Nucleus accumbens (tissue), 56 donors: ENCODE results near the gene RRP12.
"Not testable (repeated sequence)": the region's sequence is repeated elsewhere in the genome, so short reads cannot be mapped to it uniquely, and the experiment has no call there.

ENCODE experiments used
- DNase-seq, 56 donors: peaks; one replicate each; lab custom pipeline; 2025; lab: John Stamatoyannopoulos, UW

RRP12 gene

GRCh38 chr10:97373456-97373855, 27.7 kb downstream of the RRP12 start:
- DNase-seq: no peak

- no peak for DNase-seq
Observed at GRCh38 chr10:97372233-97372875, 28.8 kb downstream of the RRP12 start.

GRCh38 chr10:97371696-97372095, 29.4 kb downstream of the RRP12 start:
- no peak for DNase-seq

- no peak for DNase-seq
Observed at GRCh38 chr10:97367126-97367649, 34.0 kb downstream of the RRP12 start.

DNA sequence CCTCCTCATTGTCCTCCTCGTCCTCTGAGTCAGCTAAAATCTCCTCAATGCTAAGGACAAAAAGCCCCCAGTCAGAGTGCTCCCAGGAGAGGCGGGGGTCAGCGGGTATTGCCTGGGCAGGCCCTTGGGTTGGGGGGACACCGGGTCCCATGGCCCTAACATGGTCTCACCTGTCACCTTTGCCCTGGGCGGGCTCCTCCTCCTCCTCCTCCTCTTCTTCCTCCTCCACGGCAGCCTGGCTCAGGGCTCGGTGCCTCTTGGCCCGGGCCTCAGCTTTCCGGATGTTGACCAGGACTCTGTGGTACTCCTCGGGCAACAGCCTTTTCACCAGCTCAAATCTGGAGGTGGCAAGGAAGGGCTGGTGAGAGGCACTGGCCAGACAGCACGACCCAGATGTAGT, 34.6 kb downstream of the RRP12 start:
- DNase-seq: no peak

DNA sequence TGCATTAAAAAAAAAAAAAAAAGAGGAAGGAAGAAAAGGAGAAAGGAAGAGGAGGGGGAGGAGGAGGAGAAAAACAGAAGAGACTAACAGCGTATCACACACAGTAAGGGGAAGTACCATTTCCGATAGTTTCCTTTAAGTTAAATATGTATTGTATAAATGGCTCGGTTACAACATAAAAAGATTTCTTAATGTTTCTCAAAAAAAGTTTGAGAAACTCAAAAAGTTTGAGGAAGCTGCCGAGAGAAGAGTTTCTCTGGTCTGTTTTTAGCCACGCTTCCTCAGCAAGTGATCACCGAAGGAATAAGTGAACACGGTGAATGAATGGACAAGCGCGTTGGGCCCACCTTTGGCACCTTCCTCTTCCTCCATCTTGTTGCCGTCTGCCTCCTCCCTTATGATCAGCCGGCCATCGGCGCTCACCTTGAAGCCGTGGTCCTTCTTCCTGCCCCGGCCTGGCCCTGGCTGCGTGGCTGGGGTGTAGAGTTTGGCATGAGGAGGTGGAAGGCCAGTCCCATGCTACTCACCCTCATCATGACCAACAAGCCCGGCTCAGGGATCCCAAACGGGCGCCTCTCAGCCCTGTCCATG, 35.3 kb downstream of the RRP12 start:
- no peak for DNase-seq

- DNase-seq: no peak
Observed at GRCh38 chr10:97363071-97363470, 38.1 kb downstream of the RRP12 start.

DNA sequence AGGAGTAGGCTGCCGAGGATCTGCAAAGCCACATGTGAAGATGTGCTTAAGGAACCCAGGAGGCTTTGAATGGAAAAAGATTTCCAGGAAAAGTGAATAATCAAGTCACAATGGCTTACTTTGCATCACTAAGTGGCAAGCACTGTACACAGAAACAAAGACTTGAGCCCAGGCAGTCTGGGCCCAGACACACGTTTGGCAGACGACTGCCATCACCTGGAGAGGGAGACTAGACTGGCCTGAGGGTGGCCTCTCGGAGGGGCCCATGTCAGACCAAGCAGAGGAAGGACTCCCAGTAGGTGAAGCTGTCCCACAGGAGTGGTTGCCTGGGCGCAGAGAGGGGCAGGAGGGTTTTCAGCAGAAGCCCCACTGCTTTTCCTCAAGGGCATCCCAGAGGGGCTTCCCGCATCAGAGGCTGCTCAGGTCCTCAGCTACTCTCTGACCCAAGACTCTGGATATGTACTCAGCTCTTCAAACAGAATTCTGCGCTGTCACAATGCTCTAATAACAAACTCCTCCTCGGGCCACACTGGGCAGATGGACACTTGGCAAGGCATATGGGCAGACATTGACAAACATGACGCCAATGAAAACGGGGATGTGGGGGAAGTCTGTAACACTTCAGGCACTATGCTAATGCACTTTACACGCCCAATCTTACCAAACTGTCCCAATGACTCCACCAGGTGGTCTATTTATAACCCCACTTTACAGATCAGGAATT, 38.7 kb downstream of the RRP12 start:
- DNase-seq: no peak

DNA sequence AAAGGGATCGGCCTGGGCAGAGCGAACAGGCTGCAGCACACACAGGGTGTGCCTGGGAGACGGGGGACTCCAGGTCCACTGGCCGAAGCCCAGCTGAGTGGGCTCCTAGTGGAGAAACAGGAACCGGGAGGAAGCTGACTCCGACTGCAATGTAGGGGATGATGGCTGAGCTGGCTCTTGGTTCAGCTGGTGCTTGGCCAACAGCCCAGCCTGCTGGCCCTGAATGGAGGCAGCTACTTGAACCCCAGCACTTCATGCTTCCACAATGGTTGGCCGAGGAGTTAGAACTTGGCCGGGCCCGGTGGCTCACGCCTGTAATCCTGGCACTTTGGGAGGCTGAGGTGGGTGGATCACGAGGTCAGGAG, 39.6 kb downstream of the RRP12 start:
- DNase-seq: peak in 4 of 56 donors; percentile 6 to 22 (median 18)

GRCh38 chr10:97360705-97361536, 40.2 kb downstream of the RRP12 start:
- no peak for DNase-seq

- DNase-seq: no peak
Observed at GRCh38 chr10:97358781-97359180, 42.4 kb downstream of the RRP12 start.

DNA sequence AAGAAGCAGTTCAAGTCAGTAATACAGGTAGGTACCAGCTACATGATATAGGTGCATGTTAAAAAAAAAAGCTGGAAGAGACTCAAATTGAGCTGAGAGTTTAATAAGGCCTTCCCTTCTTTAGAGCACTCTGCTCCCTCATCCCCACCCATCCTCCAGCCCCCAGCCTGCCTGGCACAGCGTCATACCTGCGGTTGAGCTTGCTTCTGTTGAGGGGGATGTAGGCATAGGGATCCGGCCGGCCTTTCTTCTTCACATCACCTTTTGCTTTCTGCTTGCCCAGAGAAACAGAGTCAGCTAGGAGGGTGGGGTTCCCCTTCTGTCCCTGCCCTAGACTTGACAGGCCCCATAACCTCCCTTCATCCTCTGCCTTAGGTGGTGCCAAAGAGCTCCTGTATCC, 42.8 kb downstream of the RRP12 start:
- no peak for DNase-seq

DNA sequence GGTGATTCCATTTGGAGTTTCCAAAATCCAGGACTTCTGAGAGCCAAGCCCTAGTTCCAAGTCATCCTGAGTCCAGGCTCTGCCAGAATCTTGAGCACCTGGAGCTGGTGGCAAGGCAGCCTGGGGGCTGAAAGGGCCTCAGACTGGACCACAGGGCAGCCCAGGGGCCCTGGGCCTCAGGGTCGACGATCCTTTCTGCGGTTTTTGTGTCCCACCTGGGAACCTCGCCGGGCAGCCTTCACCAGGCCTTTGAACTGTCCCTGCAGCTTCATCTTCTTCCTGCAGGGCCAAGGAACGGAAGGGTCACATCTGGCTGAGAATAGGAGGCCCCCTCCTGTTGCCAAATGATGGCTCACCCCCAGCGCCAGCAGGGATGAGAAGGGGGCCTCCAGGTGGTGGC, 44.2 kb downstream of the RRP12 start:
- no peak for DNase-seq

DNA sequence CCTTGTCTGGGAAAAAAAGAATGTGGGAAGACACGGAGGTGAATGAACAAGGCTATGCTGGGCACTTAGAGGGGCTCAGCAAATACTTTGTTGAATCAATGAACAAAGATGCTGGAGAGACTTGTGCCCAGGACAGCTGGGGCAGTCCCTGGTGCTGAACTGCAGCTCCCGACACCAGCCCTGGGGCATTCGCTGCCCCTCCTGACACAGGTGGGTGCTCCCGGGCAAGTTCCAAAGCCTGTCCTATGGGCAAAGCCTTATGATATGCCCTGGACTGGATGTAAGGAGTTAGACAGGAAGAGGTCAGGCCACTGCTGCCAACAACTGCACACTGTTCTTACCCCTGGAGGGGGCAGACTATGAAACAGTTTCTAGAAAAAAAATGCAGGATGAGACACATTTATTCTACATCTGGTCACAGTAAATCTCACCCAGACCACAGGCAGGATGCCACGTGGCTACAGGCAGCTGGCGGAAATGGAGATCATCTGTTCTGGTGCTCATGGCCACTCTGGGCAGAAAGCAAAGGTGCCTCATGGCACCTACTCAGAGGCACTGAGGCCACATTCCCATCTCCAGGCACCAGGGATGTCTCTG, 44.7 kb downstream of the RRP12 start:
- no peak for DNase-seq

DNA sequence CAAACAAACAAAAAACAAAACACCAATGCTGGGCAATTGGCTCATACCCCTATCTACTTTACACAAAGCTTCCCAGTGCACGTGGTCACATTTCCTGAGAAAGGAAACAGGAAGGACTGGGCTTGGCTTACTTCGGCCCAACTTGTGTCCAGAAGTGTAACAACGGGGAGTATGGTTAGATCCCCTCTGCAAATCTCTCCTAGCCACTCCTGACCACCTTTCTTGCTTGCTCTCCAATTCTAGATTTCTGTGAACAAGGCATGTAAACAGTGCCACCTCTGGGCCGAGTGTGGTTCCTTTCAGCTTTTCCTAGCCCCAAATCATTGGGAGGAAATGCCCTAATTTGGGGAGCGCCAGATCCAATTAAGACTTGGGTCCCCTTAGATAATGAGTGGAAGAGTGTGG, 45.6 kb downstream of the RRP12 start:
- peak in 21 of 56 donors; percentile 6 to 46 (median 15) for DNase-seq

DNA sequence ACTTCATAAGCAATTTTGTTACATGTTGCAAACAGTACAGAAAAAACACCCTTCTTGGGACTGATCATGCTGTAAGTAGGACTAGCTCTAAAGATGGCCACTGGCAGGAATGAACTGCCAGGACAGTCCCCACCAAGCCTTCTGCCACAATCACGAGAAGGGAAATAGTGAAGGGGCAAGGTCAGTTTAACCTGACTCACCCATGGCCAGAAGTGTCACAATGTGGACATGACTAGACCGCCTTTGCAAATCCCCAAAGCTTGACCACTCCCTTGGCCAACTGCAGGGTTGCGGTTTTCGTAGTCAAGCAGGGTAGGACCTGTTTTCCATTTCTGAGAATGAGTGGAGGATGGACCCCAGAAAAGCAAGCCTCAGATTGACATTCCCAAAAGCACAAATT, 47.2 kb downstream of the RRP12 start:
- DNase-seq: no peak

- DNase-seq: no peak
Observed at GRCh38 chr10:97349752-97350513, 51.2 kb downstream of the RRP12 start.

DNA sequence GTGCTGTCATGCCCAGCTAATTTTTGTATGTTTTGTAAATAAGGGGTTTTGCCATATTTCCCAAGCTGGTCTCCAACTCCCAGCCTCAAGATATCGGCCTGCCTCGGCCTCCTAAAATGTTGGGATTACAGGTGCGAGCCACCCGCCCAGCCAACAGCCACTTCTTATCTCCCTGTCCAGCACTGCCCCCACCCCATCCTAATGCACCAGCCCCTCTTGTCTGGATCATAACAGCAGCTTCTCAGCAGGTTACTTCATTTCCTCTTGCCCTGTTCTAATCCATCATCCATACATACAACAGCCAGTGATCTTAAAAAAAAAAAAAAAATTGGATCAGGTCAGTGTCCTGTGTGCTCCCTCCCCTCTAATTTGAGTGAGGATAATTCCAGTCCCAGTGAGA, 53.8 kb downstream of the RRP12 start:
- DNase-seq: no peak

- not testable (repeated sequence) for DNase-seq
Observed at GRCh38 chr10:97343664-97344063, 57.5 kb downstream of the RRP12 start.

GRCh38 chr10:97341416-97341815, 59.7 kb downstream of the RRP12 start:
- DNase-seq: no peak
